ENCODE data around the gene AMZ2. TPM values are rescaled to one million over a fixed set of nuclear protein-coding genes. Genes with fewer than 3 reads are reported as not detected.

AMZ2 gene
- total and polyA plus RNA-seq, 2 of the 8 experiments (the other 6 are each of a cell fraction or from before 2014, with no cell fraction given): 49.5 to 71.0 TPM

GRCh38 chr17:68199837-68200688, 47.8 kb upstream of the AMZ2 start:
- H3K14ac ChIP-seq (ENCODE audit: insufficient read length): no peak overlapping the region
- H3K79me2 ChIP-seq (ENCODE audit: control insufficient read depth in 1 of 2, insufficient read depth in 2 of 2, low read length in 2 of 2): no peaks in the 10 kb centered on the region
- no peak overlapping the region for H2BK120ac ChIP-seq (replicated peaks; ENCODE audit: low read depth, low read length)
- H2BK20ac ChIP-seq (ENCODE audit: low read length): no peak overlapping the region
- H3K4me3 ChIP-seq (ENCODE audit: extremely low read depth in 1 of 4, insufficient read depth in 2 of 4, low read depth in 3 of 4, low read length in 4 of 4): peak overlapping the region; percentile 20 to 61 (median 37); a peak in 7 of 8 replicates
- peaks cover 3 to 15% of the 10 kb centered on the region in 2 experiments for H4K20me1 ChIP-seq (replicated peaks in 1 of 2; ENCODE audit: control insufficient read depth in 1 of 2, insufficient read depth in 2 of 2, low read length in 2 of 2)
- TF ChIP-seq SP2 (IDR thresholded peaks at IDR 0.05; ENCODE audit: low read length): no peak
- TF ChIP-seq SP4 (IDR thresholded peaks at IDR 0.05; ENCODE audit: low read length): no peak
- H3K56ac ChIP-seq (replicated peaks; ENCODE audit: insufficient read length, low read depth, low read length): no peak overlapping the region
- no peak overlapping the region for H3K27ac ChIP-seq (ENCODE audit: low read depth, low read length)
- H2AFZ ChIP-seq (ENCODE audit: low read length): no peak overlapping the region
- peaks cover 0 to 2% of the 10 kb centered on the region in 2 experiments; a peak in 1 of 4 replicates for H3K9me3 ChIP-seq (ENCODE audit: insufficient read depth in 2 of 2, low read depth in 1 of 2, low read length in 1 of 2)
- no peak overlapping the region for H3K9ac ChIP-seq (replicated peaks in 1 of 4; ENCODE audit: extremely low read depth in 1 of 4, low read depth in 3 of 4, low read length in 3 of 4)
- peaks cover 0 to 7% (median 0%) of the 10 kb centered on the region in 4 experiments; a peak in 1 of 8 replicates for H3K36me3 ChIP-seq (ENCODE audit: control insufficient read depth in 2 of 4, insufficient read depth in 4 of 4, low read length in 3 of 4)
- CTCF ChIA-PET (ENCODE audit: partially characterized antibody): interaction anchor here (0.7 to 4.6 kb wide), 40 partner anchors 10 to 299 kb away, joined by 3 to 73 read pairs (median 4); partner anchors contain the start of gene AMZ2
- no peak overlapping the region for H4K5ac ChIP-seq (ENCODE audit: insufficient read length, low read depth, low read length)
- no peak overlapping the region for H2BK12ac ChIP-seq (ENCODE audit: low read depth, low read length)
- no peak overlapping the region for H3K18ac ChIP-seq (ENCODE audit: extremely low read depth, low read length)
- H3K23ac ChIP-seq (ENCODE audit: insufficient read length): no peak overlapping the region
- POLR2A ChIA-PET (ENCODE audit: partially characterized antibody): interaction anchor here (0.6 to 2.0 kb wide), 8 partner anchors 14 to 165 kb away, joined by 3 to 7 read pairs (median 3); partner anchors contain the start of genes ARSG and KPNA2
- H3K23me2 ChIP-seq (ENCODE audit: low read depth, low read length): peaks cover 11% of the 10 kb centered on the region; the same call in 1 of the 2 replicates
- H3K4me2 ChIP-seq (ENCODE audit: insufficient read depth in 1 of 2, low read depth in 2 of 2, low read length in 2 of 2): peak overlapping the region; percentile 75 to 93
- no peak overlapping the region for H4K8ac ChIP-seq (ENCODE audit: extremely low read depth, insufficient read depth, low read length)
- DNase-seq (ENCODE audit: low read depth in 1 of 2, low spot score in 2 of 2): no peak
- H3K27me3 ChIP-seq (replicated peaks in 1 of 4; ENCODE audit: control insufficient read depth in 3 of 4, extremely low read depth in 1 of 4, insufficient read depth in 3 of 4, low read length in 3 of 4): peaks cover 54 to 94% (median 78%) of the 10 kb centered on the region in 4 experiments
- no peak overlapping the region for H2BK5ac ChIP-seq (ENCODE audit: low read depth, low read length)
- 0 out of 2 replicates have a peak overlapping the region, but pooled peaks have one; percentile 29 for H2BK15ac ChIP-seq (ENCODE audit: low read length)
- H3K4me1 ChIP-seq (replicated peaks in 1 of 4; ENCODE audit: control insufficient read depth in 3 of 4, insufficient read depth in 4 of 4, low read length in 3 of 4): peaks cover 8 to 28% (median 15%) of the 10 kb centered on the region in 4 experiments
- no peak for FAIRE-seq
- WGBS, 2 experiments (ENCODE audit: extremely low coverage in 1 of 2, insufficient coverage in 1 of 2, insufficient read length in 1 of 2, insufficient replicate concordance in 2 of 2, low coverage in 1 of 2, low lambda C conversion rate in 2 of 2, missing lambda C conversion rate in 1 of 2): 11% methylated on average over 30 of the region's 30 CpGs; no CpG with 5 or more reads in 1 of the 2 experiments
- no peak overlapping the region for H2AK5ac ChIP-seq (ENCODE audit: low read depth, low read length)
- H3K79me1 ChIP-seq (ENCODE audit: low read depth, low read length): no peaks in the 10 kb centered on the region
- no peak overlapping the region for H3K4ac ChIP-seq (replicated peaks; ENCODE audit: insufficient read length, low read depth, low read length)
- H4K91ac ChIP-seq (replicated peaks; ENCODE audit: insufficient read length, low read length): no peak overlapping the region

Measured in H1 (cell line).